HG03025 (cell line): Measurements from ENCODE around the gene DNAJB8.

Source experiments
- ATAC-seq: cut with Tn5 transposase; IDR thresholded peaks from one replicate; pipeline ENCODE4 v1.9.1; 2021; ENCODE audit warnings: mild to moderate bottlenecking, moderate library complexity; ENCODE audit not compliant: unreplicated experiment, low FRiP score

DNAJB8 gene

GRCh38 chr3:128452120-128452519, 14.6 kb downstream of the DNAJB8 start:
- ATAC-seq = no peak

GRCh38 chr3:128449111-128449638, 17.5 kb downstream of the DNAJB8 start:
- ATAC-seq = no peak

- ATAC-seq = no peak
Measured at GRCh38 chr3:128448491-128448890, 18.2 kb downstream of the DNAJB8 start.

GRCh38 chr3:128447561-128448013, 19.1 kb downstream of the DNAJB8 start:
- no peak for ATAC-seq

GRCh38 chr3:128446821-128447220, 19.9 kb downstream of the DNAJB8 start:
- ATAC-seq = no peak

- no peak for ATAC-seq
Measured at GRCh38 chr3:128445357-128445756, 21.3 kb downstream of the DNAJB8 start.

GRCh38 chr3:128443771-128444170, 22.9 kb downstream of the DNAJB8 start:
- no peak for ATAC-seq

GRCh38 chr3:128442949-128443348, 23.7 kb downstream of the DNAJB8 start:
- ATAC-seq = no peak

- no peak for ATAC-seq
Measured at GRCh38 chr3:128442070-128442469, 24.6 kb downstream of the DNAJB8 start.

- no peak for ATAC-seq
Measured at GRCh38 chr3:128439226-128439625, 27.5 kb downstream of the DNAJB8 start.

- no peak for ATAC-seq
Measured at GRCh38 chr3:128438488-128439072, 28.1 kb downstream of the DNAJB8 start.

- no peak for ATAC-seq
Measured at GRCh38 chr3:128436214-128436613, 30.5 kb downstream of the DNAJB8 start.

- no peak for ATAC-seq
Measured at GRCh38 chr3:128435561-128435960, 31.1 kb downstream of the DNAJB8 start.

GRCh38 chr3:128435058-128435457, 31.6 kb downstream of the DNAJB8 start:
- no peak for ATAC-seq

- no peak for ATAC-seq
Measured at GRCh38 chr3:128434524-128434923, 32.2 kb downstream of the DNAJB8 start.

- no peak for ATAC-seq
Measured at GRCh38 chr3:128433837-128434165, 32.9 kb downstream of the DNAJB8 start.

GRCh38 chr3:128432971-128433836, 33.5 kb downstream of the DNAJB8 start:
- ATAC-seq = no peak

- ATAC-seq = no peak
Measured at GRCh38 chr3:128432301-128432970, 34.3 kb downstream of the DNAJB8 start.

- no peak for ATAC-seq
Measured at GRCh38 chr3:128431803-128432300, 34.8 kb downstream of the DNAJB8 start.

- ATAC-seq = no peak
Measured at GRCh38 chr3:128430731-128431130, 36.0 kb downstream of the DNAJB8 start.

GRCh38 chr3:128430301-128430700, 36.4 kb downstream of the DNAJB8 start:
- no peak for ATAC-seq
